AG08395 (cell line): Measurements from ENCODE around the gene LRCH1.

Source experiments
- DNase-seq: peaks from one replicate; pipeline ENCODE4 v3.0.0; 2012; ENCODE audit warnings: mixed read lengths, low spot score

LRCH1 gene

DNA sequence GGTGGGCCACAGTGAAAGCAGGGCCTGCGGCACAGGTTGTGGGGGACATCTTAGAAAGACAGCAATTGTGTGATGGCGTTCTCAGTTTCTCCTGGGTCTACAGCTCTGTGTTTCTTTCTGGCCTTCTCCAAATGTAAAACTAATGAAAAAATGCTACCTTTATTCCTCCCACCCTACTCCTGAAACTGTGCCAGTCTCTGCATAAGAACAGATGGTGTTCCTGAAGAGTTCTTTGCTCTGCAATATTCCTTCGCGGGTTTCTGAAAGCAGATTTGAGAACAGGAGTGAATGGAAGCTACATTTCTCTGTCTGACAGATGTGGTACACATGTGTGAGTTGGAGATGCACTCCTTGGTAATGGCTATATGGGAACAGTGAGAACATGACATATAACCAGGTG, 18.0 kb upstream of the LRCH1 start:
- DNase-seq, result no peak

DNA sequence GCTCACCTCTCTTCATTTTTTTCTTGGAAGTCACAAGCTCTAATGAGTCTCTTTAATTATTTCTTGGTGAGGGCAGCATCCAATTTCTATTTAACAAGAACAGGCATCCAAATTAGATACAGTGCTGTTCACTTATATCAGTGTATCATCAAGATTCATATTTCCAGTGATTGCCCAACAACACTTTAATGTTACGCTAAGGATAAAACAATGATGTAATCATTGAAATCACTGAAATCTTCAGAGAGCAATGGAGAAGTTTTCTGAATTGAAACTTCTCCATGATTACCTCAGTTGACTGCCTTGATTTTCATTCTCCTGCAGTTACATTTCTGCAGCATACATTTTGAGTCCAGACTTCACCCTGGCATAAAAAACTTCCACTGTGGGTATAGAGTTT, 17.1 kb upstream of the LRCH1 start:
- no peak for DNase-seq

DNA sequence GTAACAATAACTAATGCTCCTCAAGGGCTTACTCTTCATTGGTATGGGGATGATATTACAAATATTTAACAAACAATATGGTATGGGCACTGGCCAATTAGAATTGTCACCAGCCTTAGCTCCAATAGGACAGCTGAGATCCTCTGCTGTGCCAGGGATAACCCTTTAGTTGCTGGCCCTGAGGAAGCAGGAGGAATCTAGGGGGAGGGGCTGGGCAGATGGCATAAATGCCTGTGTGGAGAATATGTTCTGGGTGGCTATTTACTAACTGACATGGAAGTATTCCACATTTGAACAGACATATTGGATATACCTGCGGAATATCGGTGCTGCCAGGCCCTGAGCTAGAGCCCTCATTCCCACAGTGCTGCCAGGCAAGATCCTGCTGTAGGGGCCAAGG, 16.6 kb upstream of the LRCH1 start:
- DNase-seq, result no peak

GRCh38 chr13:46539231-46539630, 13.7 kb upstream of the LRCH1 start:
- DNase-seq, result no peak

DNA sequence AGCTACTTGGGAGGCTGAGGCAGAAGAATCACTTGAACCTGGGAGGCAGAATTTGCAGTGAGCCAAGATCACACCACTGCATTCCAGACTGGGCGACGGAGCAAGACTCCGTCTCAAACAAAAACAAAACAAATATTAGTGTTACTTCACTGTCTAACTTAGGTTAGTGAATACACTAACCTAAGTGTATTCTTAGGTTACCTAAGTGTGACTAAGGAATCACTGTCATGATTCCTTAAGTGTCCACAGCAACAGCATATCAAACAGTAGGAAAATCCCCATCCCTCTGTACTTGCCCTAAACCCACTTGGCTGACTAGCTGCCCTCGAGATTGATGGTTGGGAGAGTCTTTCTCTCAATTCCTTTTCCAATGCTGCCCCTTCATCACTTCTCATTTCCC, 11.8 kb upstream of the LRCH1 start:
- DNase-seq, result no peak

DNA sequence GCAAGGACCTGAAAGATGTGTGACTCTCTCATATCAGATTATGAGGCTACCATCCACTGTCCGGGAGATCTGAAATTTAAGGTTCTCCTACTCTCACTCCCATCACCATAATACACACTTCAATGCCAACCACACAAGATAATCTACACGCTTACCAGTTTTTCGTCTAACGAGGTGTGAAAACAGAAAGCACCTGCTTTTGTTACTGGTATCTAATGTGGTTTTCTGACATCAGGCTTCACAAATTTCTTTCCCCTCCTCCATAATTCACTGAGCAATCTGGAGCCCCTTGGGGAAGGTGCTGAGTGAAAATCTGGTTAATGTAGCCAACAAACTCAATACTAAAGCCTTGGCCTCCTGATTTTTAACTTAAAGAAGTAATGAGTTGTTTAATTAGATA, 10.1 kb upstream of the LRCH1 start:
- DNase-seq, result no peak

DNA sequence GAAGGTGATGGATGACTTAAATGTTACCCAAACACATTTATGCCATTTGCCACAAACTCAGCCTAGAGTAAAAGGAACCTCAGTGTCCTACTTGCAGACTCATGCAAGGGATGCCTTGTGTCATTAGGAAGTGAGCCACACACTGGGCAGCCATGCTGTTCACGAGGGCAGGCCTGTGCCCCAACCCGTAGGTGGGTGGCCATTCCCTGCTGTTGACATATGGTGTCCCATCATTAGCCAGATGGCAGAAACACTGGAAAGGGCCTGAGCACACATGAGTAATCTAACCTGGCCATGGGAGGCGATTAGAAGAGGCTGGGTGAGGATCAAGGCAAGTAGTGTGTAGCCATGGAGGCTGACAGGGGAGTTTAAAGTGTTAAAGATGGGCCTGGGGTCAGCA, 9.7 kb upstream of the LRCH1 start:
- DNase-seq, result no peak

DNA sequence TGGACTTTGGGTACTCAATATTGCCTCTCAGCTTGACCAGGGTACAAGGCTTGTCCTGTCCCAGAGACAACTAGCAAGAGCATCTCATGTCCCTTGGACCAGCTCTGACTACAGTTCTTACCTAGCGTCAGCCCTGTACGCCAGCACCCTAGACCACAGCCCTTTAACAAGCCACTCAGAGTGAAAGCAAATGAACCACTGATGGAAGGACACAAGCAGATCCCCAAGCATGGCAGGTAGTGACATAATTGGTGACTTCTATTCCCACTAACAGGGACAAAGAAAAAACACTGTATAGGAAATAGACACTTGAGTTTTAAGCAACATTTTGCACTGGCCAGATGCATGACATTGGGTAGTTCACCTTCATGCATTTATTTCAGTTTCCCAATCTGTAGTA, 8.8 kb upstream of the LRCH1 start:
- no peak for DNase-seq

DNA sequence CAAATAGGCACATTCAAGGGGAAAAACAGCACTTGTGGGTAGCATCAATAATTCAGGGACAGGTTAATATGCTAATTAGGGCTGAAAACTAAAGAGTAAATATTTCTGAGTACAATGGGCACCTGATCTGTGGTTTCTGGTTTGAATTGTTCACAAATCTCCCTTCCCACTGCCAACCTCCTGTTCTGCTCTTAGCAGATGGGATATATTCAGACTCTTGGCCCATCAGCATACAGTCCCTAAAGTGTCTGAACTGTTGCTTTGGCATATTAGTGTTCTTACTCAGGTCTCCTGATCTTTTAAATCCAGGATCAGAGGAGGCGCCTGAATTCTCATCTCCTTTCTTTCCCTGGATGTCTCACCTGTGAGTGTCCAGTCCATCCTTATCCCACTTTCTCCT, 8.2 kb upstream of the LRCH1 start:
- DNase-seq, result no peak

- DNase-seq, result no peak
These were observed 6.7 kb upstream of the LRCH1 start for GRCh38 chr13:46546084-46546768.

DNA sequence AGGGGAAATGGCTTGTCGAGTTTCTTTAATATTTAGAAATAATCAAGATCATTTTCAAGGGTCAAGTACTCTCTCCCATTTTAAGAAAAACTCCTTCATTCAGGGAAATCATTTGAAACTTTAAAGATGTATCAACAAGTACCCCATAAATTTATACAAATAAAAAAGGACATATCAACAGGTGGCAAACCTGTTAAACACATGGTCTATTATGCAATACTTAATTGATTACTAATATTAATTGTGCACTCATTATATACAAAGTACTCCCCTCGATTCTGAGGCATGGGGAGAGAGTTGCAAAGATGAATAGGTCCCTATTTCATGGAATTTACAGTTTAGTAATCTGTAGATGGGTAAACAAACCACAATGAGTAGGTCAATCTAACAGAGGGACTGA, 2.1 kb upstream of the LRCH1 start:
- no peak for DNase-seq

DNA sequence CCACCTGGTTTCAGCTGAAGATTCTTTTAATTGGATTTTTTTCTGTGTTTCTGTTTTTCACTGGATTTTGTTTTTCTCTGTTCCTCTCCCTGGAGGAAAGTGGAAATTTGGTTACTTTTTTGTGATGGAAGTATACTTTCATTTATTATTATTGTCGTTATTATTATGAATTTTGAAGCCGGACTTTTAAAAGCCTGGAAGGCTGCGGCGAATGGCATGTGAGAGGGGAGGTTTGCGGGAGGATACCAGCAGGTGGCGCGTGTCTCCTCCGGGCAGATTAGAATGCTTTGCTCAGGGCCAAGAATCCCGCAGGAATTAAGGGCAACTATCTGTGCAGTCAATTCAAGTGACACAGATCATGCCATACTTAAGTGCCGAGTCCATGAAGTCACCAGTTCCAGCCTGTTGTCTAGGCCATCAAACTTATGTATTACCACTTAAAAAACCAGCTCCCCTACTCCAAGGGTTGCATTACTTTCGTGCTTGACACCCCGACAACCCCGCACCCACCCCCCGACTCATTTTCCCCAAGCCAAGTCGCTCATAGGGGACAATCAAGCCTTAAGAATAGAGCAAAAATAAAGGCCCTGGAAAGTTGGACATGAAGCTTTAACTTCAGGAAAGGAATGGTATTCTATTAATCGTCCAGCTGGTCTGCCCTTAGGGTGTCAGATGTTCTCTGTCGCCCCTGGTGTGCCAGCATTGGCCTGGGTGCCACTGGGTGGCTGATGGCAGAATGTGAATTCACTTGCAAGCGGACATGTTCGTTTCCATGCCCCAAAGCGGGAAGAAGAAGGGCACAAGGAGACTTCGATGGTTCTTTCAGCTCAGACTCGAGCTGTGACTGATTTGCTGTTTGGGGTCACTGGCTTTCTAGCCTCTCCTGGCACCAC, 1.3 kb upstream of the LRCH1 start:
- peak; percentile 74 for DNase-seq

DNA sequence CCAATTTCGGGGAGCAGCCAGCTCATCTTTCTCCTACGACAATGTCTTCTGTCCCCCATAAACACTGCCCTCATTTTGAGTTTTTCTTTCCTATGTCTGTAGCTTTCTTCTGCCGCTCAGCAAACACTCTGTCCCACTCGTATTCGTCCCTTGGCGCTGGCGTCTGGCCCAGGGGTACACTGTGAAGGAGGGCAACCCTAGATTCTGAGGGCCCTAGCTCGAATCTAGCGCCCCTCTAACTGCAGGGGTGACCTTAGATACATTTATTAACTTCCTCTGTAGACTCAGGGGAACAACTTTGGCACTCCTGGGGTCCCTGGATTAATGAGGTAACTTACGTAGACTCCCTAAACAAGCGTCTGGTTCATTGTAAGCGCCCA, 677 bp upstream of the LRCH1 start:
- DNase-seq, result no peak

DNA sequence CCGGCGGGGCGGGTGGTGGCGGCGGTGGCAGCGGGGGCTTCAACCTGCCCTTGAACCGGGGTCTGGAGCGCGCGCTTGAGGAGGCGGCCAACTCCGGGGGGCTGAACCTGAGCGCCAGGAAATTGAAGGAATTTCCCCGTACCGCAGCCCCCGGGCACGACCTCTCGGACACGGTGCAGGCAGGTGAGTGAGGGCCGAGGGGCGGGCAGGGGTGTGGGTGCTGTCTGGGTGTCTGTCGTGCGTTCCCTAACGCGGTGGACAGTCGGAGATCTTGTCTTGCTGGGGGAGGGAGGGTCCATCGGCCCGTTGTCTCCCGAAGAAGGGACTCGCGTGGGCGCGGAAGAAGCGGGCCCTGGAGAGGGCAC, 533 bp downstream of the LRCH1 start:
- DNase-seq, result no peak

GRCh38 chr13:46553886-46554858, 1.2 kb downstream of the LRCH1 start:
- peak; percentile 66 for DNase-seq

DNA sequence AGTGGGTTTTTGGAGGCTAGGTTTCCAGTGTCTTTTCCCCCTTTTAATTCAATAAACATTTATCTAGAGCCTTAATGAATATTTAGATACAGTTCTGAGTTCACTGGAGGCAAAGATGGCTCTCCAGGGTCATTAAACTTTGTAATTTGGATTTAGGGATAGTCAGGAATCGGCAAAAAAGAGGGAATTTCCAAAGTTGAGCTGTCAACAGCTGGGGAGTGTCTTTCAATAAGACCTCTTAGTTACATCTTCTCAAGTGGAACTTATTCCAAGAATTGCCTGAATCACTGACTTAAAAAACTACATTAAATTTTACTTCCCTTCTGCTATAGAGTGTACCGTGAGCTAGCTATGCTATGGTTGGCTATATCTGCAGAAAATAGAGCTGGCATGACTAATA, 2.0 kb downstream of the LRCH1 start:
- DNase-seq, result no peak

DNA sequence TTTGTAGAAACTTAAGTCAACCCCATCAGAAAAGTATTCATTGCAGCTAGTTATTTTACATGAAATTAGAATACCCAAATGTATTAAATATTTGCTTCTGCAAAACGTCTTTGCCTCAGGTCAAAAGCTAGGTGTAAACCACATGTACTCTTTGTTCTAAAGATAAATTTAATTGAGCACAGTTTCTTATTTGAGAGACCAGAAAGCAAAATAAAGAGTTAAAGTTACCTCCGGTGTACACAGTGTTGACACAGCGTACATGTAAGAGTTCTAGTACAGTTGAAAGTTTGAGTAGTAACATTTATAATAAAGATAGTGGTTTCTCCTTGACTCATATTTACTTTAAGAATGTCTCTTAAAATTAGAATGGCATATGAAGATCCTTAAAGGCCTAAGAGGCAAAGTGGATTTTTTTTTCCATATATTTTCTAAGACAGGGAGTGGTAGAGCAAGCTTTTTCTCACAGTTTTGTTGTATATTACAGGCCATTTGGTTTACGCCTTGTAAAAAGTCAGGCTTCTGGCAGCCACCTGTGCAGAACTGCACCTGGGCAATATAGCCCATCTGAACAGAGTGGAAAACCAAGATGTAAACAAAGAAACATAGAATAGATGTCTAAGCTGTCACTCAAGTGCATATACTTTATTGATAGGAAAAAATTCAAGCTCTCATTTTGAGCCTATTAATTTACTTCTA, 2.9 kb downstream of the LRCH1 start:
- DNase-seq, result no peak

DNA sequence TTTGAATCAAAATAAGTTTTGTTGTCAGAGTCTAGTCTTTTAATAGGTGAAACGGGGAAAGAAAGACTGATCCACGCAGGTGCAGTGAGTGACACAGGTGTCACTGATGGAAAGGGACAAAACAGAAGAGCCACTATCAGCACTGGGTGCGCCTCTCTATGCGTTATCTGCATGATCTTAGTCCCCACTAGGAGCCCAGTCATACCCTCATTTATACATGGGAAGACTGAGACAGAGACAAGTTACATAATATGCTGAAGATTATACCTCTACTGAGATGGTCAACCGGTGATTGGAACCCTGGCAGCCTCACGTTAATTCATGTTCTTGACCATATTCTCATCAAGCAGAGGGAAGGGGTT, 3.4 kb downstream of the LRCH1 start:
- DNase-seq, result no peak

DNA sequence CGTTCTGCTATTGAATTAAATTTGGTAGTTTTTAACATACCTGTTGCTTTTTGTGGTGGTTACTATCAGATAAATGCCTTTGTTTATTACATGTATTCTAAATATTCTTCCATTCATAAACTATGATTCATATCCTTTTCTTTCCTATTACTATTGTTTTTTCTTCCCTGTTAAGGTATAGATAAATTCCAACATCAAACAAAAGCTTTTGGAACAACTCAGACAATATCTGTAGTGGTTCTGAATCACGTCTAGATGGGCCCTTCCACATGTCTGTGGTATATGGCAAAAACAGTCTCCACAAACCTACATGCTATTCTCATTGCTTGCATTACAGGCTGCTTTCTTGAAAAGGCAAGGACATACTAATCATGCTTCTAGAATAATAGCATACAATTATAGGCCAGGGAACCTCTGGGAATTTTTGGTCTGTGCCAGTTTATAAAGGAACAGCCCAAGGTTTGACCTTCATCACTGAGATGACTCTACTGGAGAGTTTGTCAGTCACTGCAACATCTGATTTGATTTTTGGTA, 6.4 kb downstream of the LRCH1 start:
- DNase-seq, result no peak

- no peak for DNase-seq
These were observed 7.8 kb downstream of the LRCH1 start for GRCh38 chr13:46560778-46561177.

DNA sequence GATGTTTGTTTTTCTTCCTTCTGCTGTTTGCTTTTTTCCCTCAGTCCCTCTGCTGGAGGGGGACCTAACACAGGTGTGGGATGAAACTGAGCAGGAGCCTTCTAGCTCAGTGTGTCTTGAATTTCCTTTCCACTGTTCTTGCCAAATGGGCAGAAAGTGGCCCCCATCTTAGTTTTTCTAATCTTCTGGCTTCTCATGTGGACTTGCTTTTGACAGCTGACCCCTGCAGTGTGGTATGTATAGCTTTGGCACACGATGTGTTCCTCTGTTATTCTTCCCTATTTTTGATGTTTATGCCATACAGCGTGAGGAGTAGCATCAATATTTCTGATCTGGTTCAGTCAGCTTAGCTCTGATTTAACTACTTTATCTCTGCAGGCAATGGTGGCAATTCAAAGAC, 8.3 kb downstream of the LRCH1 start:
- DNase-seq, result no peak

- no peak for DNase-seq
These were observed 8.7 kb downstream of the LRCH1 start for GRCh38 chr13:46561691-46562090.
